ENCODE results near the gene SPPL3. TPM values are rescaled to one million over a fixed set of nuclear protein-coding genes. Genes with fewer than 3 reads are reported as not detected.

Gene SPPL3
- total RNA-seq, 1 experiment from 2014 or later: 32.5 TPM

DNA sequence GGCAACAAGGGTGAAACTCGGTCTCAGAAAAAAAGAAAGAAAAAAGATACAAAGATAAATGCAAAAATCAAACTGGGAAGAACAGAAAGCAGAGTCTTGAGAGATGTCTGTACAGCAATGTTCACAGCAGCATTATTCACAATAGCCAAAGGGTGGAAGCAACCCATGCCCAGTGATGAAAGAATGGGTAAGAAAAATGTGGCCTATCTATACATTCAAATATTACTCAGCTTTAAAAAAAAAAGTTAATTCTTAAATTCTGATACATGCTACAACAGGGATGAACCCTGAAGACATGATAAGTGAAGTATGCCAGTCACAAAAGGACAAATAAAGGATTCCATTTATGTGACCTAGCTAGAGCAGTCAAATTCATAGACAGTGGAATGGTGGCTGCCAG lies 33.7 kb downstream of the SPPL3 start (continued):
- no peak for TF ChIP-seq AFF4 (CRISPR knock-in tag; IDR thresholded peaks at IDR 0.05; ENCODE audit: borderline replicate concordance)

DNA sequence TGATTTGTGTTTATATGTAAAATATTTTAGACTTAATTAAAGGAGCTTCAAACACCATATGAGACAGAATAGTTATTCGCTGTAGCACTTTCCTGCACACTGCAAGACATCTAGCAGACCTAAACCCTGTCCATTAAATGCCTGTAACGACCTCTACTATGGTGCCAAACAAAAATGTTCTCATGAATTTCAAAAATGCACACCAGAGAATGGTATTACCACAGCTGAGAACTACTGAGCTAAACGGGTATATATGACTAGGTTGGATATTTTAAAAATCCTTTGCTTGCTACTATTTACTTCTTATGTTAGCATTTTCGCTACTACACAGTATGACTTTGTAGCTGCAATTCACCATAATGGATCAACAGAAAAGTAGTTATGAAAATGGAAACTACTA lies 34.8 kb downstream of the SPPL3 start:
- POLR2A ChIA-PET: no interaction called here
- CTCF ChIA-PET: no interaction called here
- Mint-ChIP-seq H3K27me3 (ENCODE audit: low read depth) (no peaks in the 10 kb centered on the region), H3K4me1 (peaks cover 14% of the 10 kb centered on the region), H3K27ac (peak overlapping the region; percentile 15; the same call in 1 of the 2 replicates), H3K36me3 (peaks cover 2% of the 10 kb centered on the region; the same call in 1 of the 2 replicates), H3K4me3 (no peak overlapping the region), H3K9me3 (peaks cover 3% of the 10 kb centered on the region)
- ATAC-seq (no peak), DNase-seq (ENCODE audit: low spot score) (no peak)
- TF ChIP-seq JAZF1 (CRISPR knock-in tag; IDR thresholded peaks at IDR 0.05) (no peak), MLX (CRISPR knock-in tag; IDR thresholded peaks at IDR 0.05) (no peak), ZSCAN18 (CRISPR knock-in tag; IDR thresholded peaks at IDR 0.05) (no peak), ATF1 (CRISPR knock-in tag; IDR thresholded peaks at IDR 0.05) (no peak), ZNF423 (CRISPR knock-in tag; IDR thresholded peaks at IDR 0.05) (no peak), ELF4 (CRISPR knock-in tag; IDR thresholded peaks at IDR 0.05; ENCODE audit: low read depth) (no peak), CBFB (CRISPR knock-in tag; IDR thresholded peaks at IDR 0.05; ENCODE audit: low read depth) (no peak), FOXK1 (CRISPR knock-in tag; IDR thresholded peaks at IDR 0.05) (no peak), TCF7 (CRISPR knock-in tag; IDR thresholded peaks at IDR 0.05; ENCODE audit: low read depth) (no peak), RORB (CRISPR knock-in tag; IDR thresholded peaks at IDR 0.05) (no peak), AFF4 (CRISPR knock-in tag; IDR thresholded peaks at IDR 0.05; ENCODE audit: borderline replicate concordance) (no peak)
- TF ChIP-seq, protein P1, sequence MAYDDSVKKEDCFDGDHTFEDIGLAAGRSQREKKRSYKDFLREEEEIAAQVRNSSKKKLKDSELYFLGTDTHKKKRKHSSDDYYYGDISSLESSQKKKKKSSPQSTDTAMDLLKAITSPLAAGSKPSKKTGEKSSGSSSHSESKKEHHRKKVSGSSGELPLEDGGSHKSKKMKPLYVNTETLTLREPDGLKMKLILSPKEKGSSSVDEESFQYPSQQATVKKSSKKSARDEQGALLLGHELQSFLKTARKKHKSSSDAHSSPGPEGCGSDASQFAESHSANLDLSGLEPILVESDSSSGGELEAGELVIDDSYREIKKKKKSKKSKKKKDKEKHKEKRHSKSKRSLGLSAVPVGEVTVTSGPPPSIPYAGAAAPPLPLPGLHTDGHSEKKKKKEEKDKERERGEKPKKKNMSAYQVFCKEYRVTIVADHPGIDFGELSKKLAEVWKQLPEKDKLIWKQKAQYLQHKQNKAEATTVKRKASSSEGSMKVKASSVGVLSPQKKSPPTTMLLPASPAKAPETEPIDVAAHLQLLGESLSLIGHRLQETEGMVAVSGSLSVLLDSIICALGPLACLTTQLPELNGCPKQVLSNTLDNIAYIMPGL (CRISPR knock-in tag; IDR thresholded peaks at IDR 0.05): no peak
- TF ChIP-seq, protein P2, sequence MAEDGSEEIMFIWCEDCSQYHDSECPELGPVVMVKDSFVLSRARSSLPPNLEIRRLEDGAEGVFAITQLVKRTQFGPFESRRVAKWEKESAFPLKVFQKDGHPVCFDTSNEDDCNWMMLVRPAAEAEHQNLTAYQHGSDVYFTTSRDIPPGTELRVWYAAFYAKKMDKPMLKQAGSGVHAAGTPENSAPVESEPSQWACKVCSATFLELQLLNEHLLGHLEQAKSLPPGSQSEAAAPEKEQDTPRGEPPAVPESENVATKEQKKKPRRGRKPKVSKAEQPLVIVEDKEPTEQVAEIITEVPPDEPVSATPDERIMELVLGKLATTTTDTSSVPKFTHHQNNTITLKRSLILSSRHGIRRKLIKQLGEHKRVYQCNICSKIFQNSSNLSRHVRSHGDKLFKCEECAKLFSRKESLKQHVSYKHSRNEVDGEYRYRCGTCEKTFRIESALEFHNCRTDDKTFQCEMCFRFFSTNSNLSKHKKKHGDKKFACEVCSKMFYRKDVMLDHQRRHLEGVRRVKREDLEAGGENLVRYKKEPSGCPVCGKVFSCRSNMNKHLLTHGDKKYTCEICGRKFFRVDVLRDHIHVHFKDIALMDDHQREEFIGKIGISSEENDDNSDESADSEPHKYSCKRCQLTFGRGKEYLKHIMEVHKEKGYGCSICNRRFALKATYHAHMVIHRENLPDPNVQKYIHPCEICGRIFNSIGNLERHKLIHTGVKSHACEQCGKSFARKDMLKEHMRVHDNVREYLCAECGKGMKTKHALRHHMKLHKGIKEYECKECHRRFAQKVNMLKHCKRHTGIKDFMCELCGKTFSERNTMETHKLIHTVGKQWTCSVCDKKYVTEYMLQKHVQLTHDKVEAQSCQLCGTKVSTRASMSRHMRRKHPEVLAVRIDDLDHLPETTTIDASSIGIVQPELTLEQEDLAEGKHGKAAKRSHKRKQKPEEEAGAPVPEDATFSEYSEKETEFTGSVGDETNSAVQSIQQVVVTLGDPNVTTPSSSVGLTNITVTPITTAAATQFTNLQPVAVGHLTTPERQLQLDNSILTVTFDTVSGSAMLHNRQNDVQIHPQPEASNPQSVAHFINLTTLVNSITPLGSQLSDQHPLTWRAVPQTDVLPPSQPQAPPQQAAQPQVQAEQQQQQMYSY (CRISPR knock-in tag; IDR thresholded peaks at IDR 0.05): no peak
- TF ChIP-seq, protein P3, sequence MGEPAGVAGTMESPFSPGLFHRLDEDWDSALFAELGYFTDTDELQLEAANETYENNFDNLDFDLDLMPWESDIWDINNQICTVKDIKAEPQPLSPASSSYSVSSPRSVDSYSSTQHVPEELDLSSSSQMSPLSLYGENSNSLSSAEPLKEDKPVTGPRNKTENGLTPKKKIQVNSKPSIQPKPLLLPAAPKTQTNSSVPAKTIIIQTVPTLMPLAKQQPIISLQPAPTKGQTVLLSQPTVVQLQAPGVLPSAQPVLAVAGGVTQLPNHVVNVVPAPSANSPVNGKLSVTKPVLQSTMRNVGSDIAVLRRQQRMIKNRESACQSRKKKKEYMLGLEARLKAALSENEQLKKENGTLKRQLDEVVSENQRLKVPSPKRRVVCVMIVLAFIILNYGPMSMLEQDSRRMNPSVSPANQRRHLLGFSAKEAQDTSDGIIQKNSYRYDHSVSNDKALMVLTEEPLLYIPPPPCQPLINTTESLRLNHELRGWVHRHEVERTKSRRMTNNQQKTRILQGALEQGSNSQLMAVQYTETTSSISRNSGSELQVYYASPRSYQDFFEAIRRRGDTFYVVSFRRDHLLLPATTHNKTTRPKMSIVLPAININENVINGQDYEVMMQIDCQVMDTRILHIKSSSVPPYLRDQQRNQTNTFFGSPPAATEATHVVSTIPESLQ (CRISPR knock-in tag; IDR thresholded peaks at IDR 0.05): no peak
